ENCODE measurements around the gene EPHA2. TPM values are rescaled to one million over a fixed set of nuclear protein-coding genes. Genes with fewer than 3 reads are reported as not detected.

The EPHA2 gene
- total and polyA plus RNA-seq, 4 donors: 5.4 to 25.9 (median 15.7) TPM

- intact Hi-C loops (cut with DNase I): no loop called here
- Histone ChIP-seq H3K27ac (ENCODE audit: low read depth in 1 of 2, low read length in 2 of 2) (no peak overlapping the region), H3K9me3 (ENCODE audit: control insufficient read depth, low read length) (no peaks in the 10 kb centered on the region), H3K27me3 (ENCODE audit: control insufficient read depth in 1 of 2, insufficient read depth in 2 of 2, low read length in 1 of 2) (no peaks in the 10 kb centered on the region), H3K4me1 (ENCODE audit: control insufficient read depth in 1 of 2, insufficient read depth in 2 of 2, low read length in 2 of 2) (peaks cover 0 to 3% of the 10 kb centered on the region in 2 donors), H3K4me3 (ENCODE audit: low read length in 2 of 2) (no peak overlapping the region), H3K36me3 (ENCODE audit: control insufficient read depth in 1 of 2, insufficient read depth in 2 of 2, low read length in 1 of 2) (no peaks in the 10 kb centered on the region)
- WGBS, 2 donors: 89% methylated on average over 19 of the region's 19 CpGs
- DNase-seq (no peak), ATAC-seq (ENCODE audit: low FRiP score) (no peak)
These were observed 23.0 kb upstream of the EPHA2 start for GRCh38 chr1:16178596-16179497.

GRCh38 chr1:16177306-16177705, 21.4 kb upstream of the EPHA2 start:
- DNase-seq (no peak), ATAC-seq (ENCODE audit: low FRiP score) (no peak)
- no peaks in the 10 kb centered on the region for H3K27me3 ChIP-seq (ENCODE audit: control insufficient read depth in 1 of 2, insufficient read depth in 2 of 2, low read length in 1 of 2)
- WGBS, 2 donors: 95 to 96% methylated on average over 4 of the region's 4 CpGs
- H3K4me1 ChIP-seq (ENCODE audit: control insufficient read depth in 1 of 2, insufficient read depth in 2 of 2, low read length in 2 of 2): peaks cover 0 to 3% of the 10 kb centered on the region in 2 donors
- H3K4me3 ChIP-seq (ENCODE audit: low read length in 2 of 2): no peak overlapping the region
- H3K27ac ChIP-seq (ENCODE audit: low read depth in 1 of 2, low read length in 2 of 2): no peak overlapping the region
- intact Hi-C loops (cut with DNase I): no loop called here
- no peaks in the 10 kb centered on the region for H3K36me3 ChIP-seq (ENCODE audit: control insufficient read depth in 1 of 2, insufficient read depth in 2 of 2, low read length in 1 of 2)
- no peaks in the 10 kb centered on the region for H3K9me3 ChIP-seq (ENCODE audit: control insufficient read depth, low read length)

DNA sequence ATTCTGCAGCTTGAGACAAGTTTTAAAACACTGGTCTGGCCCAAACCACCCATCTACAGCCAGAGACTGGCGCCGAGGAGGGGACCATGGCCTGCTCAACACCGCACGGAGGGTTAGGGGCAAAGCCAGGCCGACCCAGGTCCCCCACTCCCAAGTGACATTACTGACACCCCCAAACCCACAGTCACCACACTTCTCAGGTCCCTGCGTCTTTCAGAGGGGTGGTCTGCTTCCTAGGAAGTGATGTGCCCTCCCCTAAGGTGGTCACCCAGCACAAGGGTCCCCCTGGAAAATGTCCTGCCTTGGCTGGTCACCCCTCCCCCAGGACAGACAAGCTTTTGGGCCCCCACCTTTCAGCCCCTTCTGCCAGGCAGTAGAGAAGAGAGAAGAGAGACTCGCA, 20.8 kb upstream of the EPHA2 start:
- peaks cover 0 to 3% of the 10 kb centered on the region in 2 donors for H3K4me1 ChIP-seq (ENCODE audit: control insufficient read depth in 1 of 2, insufficient read depth in 2 of 2, low read length in 2 of 2)
- 44 to 53% methylated on average over 7 of the region's 7 CpGs for WGBS, 2 donors
- no peak overlapping the region for H3K4me3 ChIP-seq (ENCODE audit: low read length in 2 of 2)
- DNase-seq (no peak), ATAC-seq (ENCODE audit: low FRiP score) (no peak)
- peak overlapping the region in 1 of 2 donors; percentile 69 for H3K27ac ChIP-seq (ENCODE audit: low read depth in 1 of 2, low read length in 2 of 2)
- intact Hi-C loops (cut with DNase I): no loop called here
- H3K9me3 ChIP-seq (ENCODE audit: control insufficient read depth, low read length): no peaks in the 10 kb centered on the region
- H3K36me3 ChIP-seq (ENCODE audit: control insufficient read depth in 1 of 2, insufficient read depth in 2 of 2, low read length in 1 of 2): no peaks in the 10 kb centered on the region
- no peaks in the 10 kb centered on the region for H3K27me3 ChIP-seq (ENCODE audit: control insufficient read depth in 1 of 2, insufficient read depth in 2 of 2, low read length in 1 of 2)

DNA sequence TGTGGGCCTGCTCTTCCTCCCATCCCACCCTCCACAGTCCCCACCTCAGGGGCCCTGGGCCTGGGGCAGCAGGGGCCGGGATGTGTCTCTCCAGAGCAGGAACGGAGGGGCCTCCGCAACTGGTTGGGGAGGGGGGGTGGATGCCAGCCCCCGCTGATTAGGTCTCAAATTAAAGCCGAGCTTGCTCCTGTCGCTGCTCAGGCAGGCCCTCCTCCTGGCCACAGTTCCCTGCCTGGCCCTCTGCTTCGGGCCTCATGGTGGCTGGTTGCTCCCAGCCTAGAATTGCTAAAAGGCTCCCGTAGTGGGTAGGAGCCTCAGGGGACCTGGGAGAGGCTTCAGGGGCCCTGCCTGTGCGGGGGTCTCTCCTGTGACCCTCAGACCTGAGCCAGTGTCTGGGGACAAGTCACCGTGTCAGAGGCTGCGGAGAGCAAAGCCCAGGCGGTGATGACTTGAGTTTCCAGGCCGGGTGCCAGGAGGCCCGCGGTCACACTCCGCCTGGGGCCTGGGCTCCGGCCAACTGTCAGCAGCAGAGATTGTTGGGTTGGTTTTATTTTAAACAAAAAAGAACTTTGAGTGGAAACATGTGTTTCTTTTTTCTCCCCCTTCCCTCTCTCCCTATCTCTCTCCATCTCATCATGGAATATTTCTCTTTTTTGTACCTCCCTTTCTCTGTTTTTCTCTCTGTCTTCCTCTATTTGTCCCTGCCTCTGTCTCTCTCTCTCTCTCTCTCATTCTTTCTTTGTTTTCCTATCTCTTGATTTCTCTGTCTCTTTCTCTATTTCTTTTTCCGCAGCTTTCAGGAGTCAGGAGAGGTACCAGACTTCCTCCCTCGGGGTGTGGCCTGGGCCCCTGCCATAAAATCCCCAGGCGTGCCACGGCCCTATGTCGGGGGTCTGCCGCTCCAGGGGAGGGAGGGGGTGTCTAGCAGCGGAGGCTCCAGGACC, 20.0 kb upstream of the EPHA2 start:
- ATAC-seq (ENCODE audit: low FRiP score): peak; percentile 89
- no peaks in the 10 kb centered on the region for H3K9me3 ChIP-seq (ENCODE audit: control insufficient read depth, low read length)

GRCh38 chr1:16174886-16175598, 19.2 kb upstream of the EPHA2 start:
- Histone ChIP-seq H3K9me3 (ENCODE audit: control insufficient read depth, low read length) (no peaks in the 10 kb centered on the region), H3K27ac (ENCODE audit: low read depth in 1 of 2, low read length in 2 of 2) (peak overlapping the region in 1 of 2 donors; percentile 92), H3K4me3 (ENCODE audit: low read length in 2 of 2) (no peak overlapping the region), H3K27me3 (ENCODE audit: control insufficient read depth in 1 of 2, insufficient read depth in 2 of 2, low read length in 1 of 2) (no peaks in the 10 kb centered on the region), H3K36me3 (ENCODE audit: control insufficient read depth in 1 of 2, insufficient read depth in 2 of 2, low read length in 1 of 2) (no peaks in the 10 kb centered on the region), H3K4me1 (ENCODE audit: control insufficient read depth in 1 of 2, insufficient read depth in 2 of 2, low read length in 2 of 2) (no peaks in the 10 kb centered on the region)
- intact Hi-C loops (cut with DNase I): no loop called here
- no peak for DNase-seq
- 42 to 43% methylated on average over 22 of the region's 22 CpGs for WGBS, 2 donors
- ATAC-seq (ENCODE audit: low FRiP score): no peak

More for the DNA sequence above, 20.0 kb upstream of the EPHA2 start:
- intact Hi-C loops (cut with DNase I): no loop called here
- WGBS, 2 donors: 5 to 6% methylated on average over 20 to 24 of the region's 24 CpGs
- H3K36me3 ChIP-seq (ENCODE audit: control insufficient read depth in 1 of 2, insufficient read depth in 2 of 2, low read length in 1 of 2): no peaks in the 10 kb centered on the region
- no peaks in the 10 kb centered on the region for H3K27me3 ChIP-seq (ENCODE audit: control insufficient read depth in 1 of 2, insufficient read depth in 2 of 2, low read length in 1 of 2)
- no peak overlapping the region for H3K4me3 ChIP-seq (ENCODE audit: low read length in 2 of 2)
- H3K4me1 ChIP-seq (ENCODE audit: control insufficient read depth in 1 of 2, insufficient read depth in 2 of 2, low read length in 2 of 2): no peaks in the 10 kb centered on the region
- peak; percentile 95 to 96 for DNase-seq
- H3K27ac ChIP-seq (ENCODE audit: low read depth in 1 of 2, low read length in 2 of 2): peak overlapping the region in 1 of 2 donors; percentile 92

DNA sequence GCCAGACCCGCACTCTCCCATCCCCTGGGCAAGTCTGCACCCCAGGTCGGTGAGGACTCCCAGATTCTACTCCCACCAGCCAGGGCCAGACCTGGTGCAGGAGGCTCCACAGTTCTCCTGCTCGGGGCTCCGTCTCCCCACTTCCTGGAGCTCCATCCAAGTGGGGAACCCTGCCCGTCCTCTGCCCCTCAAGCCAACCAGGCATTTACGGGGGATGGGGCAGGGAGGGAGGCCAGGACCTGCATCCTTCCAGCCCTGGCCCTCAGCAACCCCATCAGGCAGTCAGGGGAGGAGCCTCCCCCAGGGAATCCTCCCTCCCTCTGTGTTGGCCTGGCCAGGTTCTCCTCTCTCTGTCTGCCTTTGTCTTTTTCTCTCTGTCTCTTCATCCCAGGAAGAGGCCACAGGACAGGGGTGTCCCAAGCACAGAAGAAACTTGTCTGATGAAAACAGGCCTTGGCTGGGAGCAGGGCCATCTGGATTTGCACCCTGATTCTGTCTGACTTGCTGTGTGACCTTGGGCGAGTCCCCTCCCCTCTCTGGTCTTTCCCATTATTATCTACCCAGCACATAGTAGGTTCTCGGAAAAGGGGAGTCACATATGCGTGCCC, 18.5 kb upstream of the EPHA2 start:
- no peaks in the 10 kb centered on the region for H3K27me3 ChIP-seq (ENCODE audit: control insufficient read depth in 1 of 2, insufficient read depth in 2 of 2, low read length in 1 of 2)
- DNase-seq: no peak
- H3K36me3 ChIP-seq (ENCODE audit: control insufficient read depth in 1 of 2, insufficient read depth in 2 of 2, low read length in 1 of 2): no peaks in the 10 kb centered on the region
- no peak for ATAC-seq (ENCODE audit: low FRiP score)
- intact Hi-C loops (cut with DNase I): no loop called here
- H3K27ac ChIP-seq (ENCODE audit: low read depth in 1 of 2, low read length in 2 of 2): no peak overlapping the region
- no peaks in the 10 kb centered on the region for H3K9me3 ChIP-seq (ENCODE audit: control insufficient read depth, low read length)
- WGBS, 2 donors: 85 to 96% methylated on average over 8 to 9 of the region's 9 CpGs
- H3K4me1 ChIP-seq (ENCODE audit: control insufficient read depth in 1 of 2, insufficient read depth in 2 of 2, low read length in 2 of 2): no peaks in the 10 kb centered on the region
- H3K4me3 ChIP-seq (ENCODE audit: low read length in 2 of 2): no peak overlapping the region

DNA sequence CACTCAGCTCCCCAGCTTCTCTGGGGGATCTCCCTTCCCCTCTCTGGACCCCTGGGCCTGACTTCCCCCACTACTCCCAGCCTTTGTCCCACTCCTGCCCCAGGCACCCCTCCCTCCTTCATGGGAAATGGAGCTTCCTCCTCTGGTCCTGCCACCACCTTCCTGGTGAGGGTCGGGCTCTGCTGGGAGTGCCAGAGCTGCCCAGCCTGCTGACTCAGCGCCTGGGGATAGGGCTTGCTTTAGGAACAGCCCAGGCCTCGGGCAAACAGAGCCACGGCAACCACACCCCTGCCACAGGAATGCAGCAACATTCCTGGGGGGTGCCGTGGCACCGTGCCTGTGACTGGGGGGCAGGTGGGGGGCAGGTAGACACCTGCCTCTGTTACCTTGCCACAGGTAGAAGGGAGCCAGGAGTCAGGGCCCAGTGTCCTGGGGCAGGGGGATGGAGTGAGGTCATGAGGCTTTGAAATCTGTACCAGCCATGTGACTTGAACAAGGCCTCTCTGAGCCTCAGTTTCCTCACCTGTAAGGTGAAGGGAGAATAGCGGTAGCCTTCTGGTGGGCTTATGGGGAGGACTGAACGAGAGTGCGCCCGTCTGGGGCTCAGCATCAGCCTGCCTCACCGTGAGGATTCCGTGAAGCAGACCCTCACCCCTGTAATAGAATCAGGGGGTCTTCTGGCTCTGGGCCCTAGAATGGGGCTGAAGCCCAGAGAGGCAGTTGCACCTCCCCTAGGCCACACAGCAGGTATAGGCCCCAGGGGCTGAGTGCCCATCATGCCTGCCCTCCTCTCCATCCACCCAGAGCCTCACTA, 17.8 kb upstream of the EPHA2 start:
- Histone ChIP-seq H3K4me1 (ENCODE audit: control insufficient read depth in 1 of 2, insufficient read depth in 2 of 2, low read length in 2 of 2) (no peaks in the 10 kb centered on the region), H3K9me3 (ENCODE audit: control insufficient read depth, low read length) (no peaks in the 10 kb centered on the region), H3K4me3 (ENCODE audit: low read length in 2 of 2) (no peak overlapping the region), H3K36me3 (ENCODE audit: control insufficient read depth in 1 of 2, insufficient read depth in 2 of 2, low read length in 1 of 2) (no peaks in the 10 kb centered on the region), H3K27ac (ENCODE audit: low read depth in 1 of 2, low read length in 2 of 2) (no peak overlapping the region), H3K27me3 (ENCODE audit: control insufficient read depth in 1 of 2, insufficient read depth in 2 of 2, low read length in 1 of 2) (no peaks in the 10 kb centered on the region)
- WGBS, 2 donors: 67 to 68% methylated on average over 12 of the region's 12 CpGs
- ATAC-seq (ENCODE audit: low FRiP score): no peak
- DNase-seq: peak in 1 of 2 donors; percentile 69
- intact Hi-C loops (cut with DNase I): no loop called here
